Renal cortical epithelial cell (primary cell): ENCODE measurements around the gene TMEM176A. TPM values are rescaled to one million over a fixed set of nuclear protein-coding genes. Genes with fewer than 3 reads are reported as not detected.
"Not testable (repeated sequence)": the region's sequence is repeated elsewhere in the genome, so short reads cannot be mapped to it uniquely, and the experiment has no call there.

Experiments
- DNase-seq: peaks from one replicate; pipeline ENCODE4 v3.0.0-alpha.2; 2011; ENCODE audit warnings: low read depth
- total RNA-seq: library from RNA; depleted of rRNA; stranded (reverse); fragments of >200 nt; gene quantifications from 2 replicates; pipeline ENCODE4 v1.2.3, GENCODE V29; 2014

TMEM176A gene
- total RNA-seq, 1 donor from 2014 or later: 0.35 TPM

DNA sequence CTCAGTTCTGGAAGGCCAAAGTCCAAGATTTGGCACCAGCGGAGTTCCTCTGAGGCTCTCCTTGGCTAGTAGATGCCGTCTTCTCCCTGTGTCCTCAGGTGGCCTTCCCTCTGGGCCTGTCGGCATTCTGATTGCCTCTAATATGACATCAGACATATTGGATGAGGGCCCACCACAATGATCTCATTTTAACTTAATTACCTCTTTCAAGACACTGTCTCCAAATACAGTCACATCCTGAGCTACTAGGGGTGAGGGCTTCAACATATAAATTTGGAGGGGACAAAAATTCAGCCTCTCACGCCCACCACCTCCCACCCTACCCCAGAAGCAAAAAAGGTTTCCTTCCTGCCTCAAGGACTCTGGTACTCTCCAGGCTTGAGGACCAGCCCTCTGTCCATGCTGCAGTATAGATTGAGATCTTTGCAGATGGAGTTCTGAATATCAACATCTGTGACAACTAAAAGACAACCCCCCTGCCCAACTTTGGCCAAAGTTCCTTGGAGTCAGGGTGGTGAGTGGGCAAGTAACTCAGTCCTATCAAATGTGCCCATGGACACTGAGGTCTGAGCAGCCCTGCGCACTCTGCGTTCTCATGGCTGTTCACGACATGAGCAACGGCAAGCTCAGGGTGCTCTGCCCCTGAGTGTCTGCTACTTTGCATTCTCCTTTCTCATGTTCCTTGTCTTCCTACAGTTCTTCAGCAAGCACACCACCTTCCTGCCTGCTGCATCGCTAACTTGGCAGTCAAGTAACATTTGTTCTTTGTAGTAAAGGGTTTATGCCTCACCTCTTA is 11.9 kb upstream of the TMEM176A start:
- peak; percentile 13 for DNase-seq

- DNase-seq: no peak
These were observed 10.0 kb upstream of the TMEM176A start for GRCh38 chr7:150790416-150791075.

DNA sequence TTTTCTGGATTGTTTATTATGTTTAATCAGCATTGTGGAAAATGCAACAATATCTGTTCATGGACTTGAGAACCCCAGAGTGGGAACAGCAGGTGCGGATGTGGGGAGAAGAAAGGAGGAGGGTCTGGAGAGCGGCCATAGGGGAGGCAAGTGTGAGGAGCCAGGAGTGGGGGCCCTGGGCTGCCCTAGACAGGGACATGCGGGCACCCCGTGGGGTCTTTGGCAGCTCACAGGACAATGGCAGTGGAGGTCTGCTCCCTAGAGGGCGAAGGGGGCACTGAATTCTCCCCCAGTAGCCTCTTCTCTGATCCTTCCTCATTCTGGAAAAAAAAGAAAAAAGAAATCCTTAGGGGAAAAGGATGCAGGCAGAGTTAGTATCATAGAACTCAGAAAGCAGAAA is 9.3 kb upstream of the TMEM176A start:
- no peak for DNase-seq

- no peak for DNase-seq
These were observed 8.7 kb upstream of the TMEM176A start for GRCh38 chr7:150791746-150792452.

GRCh38 chr7:150793569-150794238 is 6.9 kb upstream of the TMEM176A start:
- DNase-seq: no peak

DNA sequence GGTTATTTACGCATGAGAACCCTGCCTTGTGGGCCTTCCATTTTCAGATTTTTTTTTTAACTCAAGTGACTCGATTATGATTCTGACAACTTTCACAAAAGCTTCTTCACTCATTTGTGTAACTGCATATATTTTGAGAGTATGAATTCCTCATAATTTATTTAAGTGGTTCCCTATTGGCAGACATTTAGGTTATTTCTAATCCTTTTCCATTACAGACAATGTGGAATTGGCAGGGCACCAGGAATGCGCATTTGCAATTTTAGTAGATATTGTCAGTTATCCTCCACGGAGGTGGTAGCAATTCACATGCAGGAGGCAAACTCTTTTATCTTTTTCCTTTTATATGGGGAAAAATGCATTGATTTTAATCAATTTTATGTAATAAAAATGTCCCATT is 2.9 kb upstream of the TMEM176A start:
- DNase-seq: no peak

GRCh38 chr7:150799156-150799555 is 1.4 kb upstream of the TMEM176A start:
- DNase-seq: no peak

DNA sequence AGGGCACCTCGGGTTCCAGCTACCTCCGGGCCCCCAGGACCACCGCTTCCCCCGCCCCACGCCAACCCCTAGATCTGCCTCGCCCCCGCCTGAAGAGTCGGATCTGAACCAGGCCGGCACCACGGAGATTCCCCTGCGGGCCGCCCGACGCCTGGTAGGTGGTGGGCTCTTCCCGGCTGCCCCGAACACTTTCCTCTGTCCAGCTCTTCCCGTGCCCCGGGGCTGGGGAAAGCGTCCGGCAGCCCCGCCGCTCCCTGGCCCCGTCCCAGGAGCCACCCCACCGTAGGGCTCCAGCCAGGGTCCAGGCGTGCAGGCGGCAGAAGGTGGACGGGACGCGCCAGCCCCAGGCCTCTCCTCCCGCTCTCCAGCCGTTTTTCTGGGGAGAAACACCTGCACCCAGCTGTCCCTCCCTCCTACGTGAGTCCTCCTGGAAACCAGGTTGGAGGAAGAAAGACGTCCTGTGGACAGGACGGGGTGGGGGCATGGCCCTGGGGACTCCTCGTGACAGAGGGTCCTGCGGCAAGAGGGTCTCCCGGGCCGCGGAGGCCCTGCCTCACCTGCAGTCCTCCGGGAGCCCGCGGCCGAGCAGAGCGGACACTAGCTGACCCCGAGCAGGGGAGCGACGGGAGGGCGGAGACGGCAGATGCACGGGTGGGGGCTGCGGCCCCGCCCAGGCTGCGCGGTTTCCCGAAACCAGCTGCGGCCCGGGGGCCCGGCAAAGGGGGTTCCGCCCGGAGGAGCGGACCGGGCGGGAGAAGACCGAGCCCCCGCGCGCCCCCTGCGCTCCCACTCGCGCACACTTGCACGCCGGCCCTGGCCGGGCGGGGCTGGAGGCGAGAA is 608 bp upstream of the TMEM176A start, which contains the start of gene TMEM176B:
Gene TMEM176B (minus strand): TSS at position 624 of the 840 bp plus-strand sequence. CDS start 3,795 bp downstream, outside the sequence.
- DNase-seq: no peak

DNA sequence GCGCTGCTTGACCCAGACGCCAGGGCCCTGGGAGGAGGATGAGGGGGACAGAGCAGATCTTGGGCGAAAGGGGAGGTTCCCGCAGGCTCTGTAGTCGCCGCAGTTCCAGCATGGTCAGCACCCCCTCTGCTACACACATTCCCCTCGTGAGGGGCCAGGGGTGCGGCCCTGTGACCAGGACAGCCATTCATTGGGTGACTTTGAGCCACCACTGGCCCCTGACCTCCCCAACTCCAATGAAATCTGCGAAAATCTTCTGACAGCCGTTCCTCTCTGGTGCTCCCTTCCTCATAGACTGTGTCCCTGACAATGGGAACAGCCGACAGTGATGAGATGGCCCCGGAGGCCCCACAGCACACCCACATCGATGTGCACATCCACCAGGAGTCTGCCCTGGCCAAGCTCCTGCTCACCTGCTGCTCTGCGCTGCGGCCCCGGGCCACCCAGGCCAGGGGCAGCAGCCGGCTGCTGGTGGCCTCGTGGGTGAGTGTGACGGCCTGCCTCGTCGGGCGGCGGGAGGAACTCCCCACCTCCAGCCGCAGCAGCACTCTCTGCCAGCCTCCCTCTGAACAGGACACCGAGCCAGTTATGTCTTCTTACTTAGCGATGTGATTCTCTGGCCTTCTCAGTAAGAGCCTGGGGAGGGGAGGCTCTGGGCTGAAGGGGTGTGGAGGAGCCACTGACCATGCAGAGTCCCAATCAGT is 825 bp downstream of the TMEM176A start:
- no peak for DNase-seq

DNA sequence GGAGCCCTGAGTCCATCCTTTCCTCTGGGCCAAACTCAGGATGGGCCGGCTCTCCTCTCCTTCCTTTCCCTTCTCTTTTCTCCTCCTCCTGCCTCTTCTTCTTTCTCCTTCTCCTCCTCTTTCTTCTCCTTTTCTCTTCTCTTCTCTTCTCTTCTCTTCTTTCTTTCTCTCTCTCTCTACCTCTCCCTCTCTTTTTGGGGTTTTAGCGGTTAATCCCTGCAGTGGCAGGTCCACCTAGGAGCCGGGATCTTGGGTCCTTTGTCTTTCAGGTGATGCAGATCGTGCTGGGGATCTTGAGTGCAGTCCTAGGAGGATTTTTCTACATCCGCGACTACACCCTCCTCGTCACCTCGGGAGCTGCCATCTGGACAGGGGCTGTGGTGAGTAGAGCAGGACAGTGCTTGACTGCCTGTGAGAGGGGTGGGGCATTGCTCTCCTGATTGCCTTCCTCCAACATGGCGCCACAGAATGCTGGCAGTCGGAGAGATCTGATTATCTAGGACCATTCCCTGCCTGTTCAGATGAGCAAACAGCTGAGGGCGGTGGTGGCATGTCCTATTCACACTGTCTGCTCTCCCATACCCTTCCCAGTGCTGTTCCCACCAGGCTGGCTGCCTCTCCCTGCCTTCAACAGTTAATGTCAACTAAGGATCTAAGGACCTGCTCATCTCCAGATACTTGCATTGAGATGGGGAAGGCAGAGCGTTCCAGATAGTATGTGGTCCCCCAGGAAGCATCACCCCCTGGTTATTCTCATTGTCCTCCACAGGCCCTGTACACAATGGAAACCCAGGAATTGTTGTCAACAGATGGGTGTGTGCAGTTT is 1.6 kb downstream of the TMEM176A start:
- DNase-seq: no peak

- DNase-seq: no peak
These were observed 2.7 kb downstream of the TMEM176A start for GRCh38 chr7:150803161-150803860.

DNA sequence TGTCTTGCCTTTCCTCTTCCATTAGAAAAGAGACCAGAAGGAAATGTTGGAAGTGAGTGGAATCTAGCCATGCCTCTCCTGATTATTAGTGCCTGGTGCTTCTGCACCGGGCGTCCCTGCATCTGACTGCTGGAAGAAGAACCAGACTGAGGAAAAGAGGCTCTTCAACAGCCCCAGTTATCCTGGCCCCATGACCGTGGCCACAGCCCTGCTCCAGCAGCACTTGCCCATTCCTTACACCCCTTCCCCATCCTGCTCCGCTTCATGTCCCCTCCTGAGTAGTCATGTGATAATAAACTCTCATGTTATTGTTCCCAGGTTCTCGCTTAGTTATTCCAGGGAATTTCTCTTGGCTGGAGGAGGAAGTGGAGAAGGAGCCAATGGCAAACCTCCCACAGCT is 4.2 kb downstream of the TMEM176A start:
- no peak for DNase-seq

- DNase-seq: no peak
These were observed 5.3 kb downstream of the TMEM176A start for GRCh38 chr7:150805864-150806263.

GRCh38 chr7:150806454-150806853 is 5.9 kb downstream of the TMEM176A start:
- DNase-seq: no peak

DNA sequence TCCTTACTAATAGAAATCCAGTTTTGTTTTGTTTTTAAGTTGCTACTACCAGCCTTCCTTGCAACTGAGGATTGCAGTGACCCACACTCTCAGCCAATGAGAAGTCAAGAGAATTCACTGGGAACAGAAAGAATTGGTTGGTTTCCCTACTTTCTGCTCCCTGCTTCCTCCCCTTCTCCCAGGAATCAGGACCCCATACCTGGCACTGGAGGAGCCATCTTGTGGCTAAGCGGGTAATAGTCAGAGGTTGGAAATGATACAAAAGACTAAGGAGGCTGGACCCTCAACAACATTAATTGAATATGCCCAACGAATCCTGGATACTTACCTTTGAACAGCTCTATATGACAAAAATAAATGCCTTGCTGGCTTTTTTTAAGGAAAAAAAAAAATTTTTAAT is 6.3 kb downstream of the TMEM176A start:
- DNase-seq: no peak

GRCh38 chr7:150807616-150808438 is 7.3 kb downstream of the TMEM176A start:
- DNase-seq: not testable (repeated sequence)

- no peak for DNase-seq
These were observed 13.9 kb downstream of the TMEM176A start for GRCh38 chr7:150814328-150815001.
